IMR-90 (cell line): ENCODE data around the gene THRB.

Source experiments
- CTCF ChIP-seq: conservative IDR thresholded peaks from 2 replicates; pipeline ENCODE4 v1.5.1; 2012; ENCODE audit warnings: mild to moderate bottlenecking, low read depth, low read length, improper control_type of control experiment
- FOS ChIP-seq: fragments of 150-350 bp; IDR thresholded peaks from 2 replicates; pipeline ENCODE4 v1.6.1; 2016; ENCODE audit warnings: low read depth, low read length
- POLR2A ChIP-seq: IDR thresholded peaks from 2 replicates; pipeline ENCODE4 v1.6.1; 2012; ENCODE audit warnings: mild to moderate bottlenecking, low read depth, low read length

GRCh38 chr3:24457719-24458118 lies 36.9 kb downstream of the THRB start:
- TF ChIP-seq POLR2A (no peak), FOS (no peak), CTCF (no peak)
